ENCODE data around the gene RASAL2.

DNA sequence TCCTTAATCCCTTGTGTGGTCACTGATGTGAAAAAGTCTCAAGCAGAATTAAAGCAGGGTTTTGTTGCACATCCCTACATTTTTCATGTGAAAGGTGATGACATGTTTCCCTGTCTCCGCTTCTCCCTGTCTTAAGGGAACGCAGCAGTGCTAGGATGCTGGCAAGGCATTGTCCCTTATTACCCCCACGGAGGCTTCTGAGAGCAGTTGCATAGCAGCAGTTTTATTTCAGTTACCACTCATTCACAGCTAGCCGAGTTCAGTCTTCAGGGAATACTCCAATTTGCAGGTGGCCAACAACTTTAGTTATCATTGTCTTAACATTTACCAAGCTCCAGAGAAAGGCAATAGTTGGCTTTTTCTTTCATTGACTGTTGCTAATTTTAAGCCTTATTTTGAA, 313.8 kb downstream of the RASAL2 start:
- no peak for TF ChIP-seq POLR2A (IDR thresholded peaks at IDR 0.05; ENCODE audit: low read depth, low read length)
- no peak for TF ChIP-seq TAF1 (IDR thresholded peaks at IDR 0.05; ENCODE audit: borderline replicate concordance, low read depth, low read length)

Data from GM12892 (cell line).